B cell (primary cell): ENCODE measurements around the gene ACY1. TPM values are rescaled to one million over a fixed set of nuclear protein-coding genes. Genes with fewer than 3 reads are reported as not detected.

Experiments
- ATAC-seq: fragments of 200-7000 bp; cut with Tn5 transposase; one replicate; pipeline ENCODE4 v1.10.0; 2021; ENCODE audit warnings: low read depth, mild to moderate bottlenecking, moderate number of reproducible peaks, moderate library complexity
- CTCF ChIA-PET: fragments of 350-600 bp; sonication (Branson Sonifier 250); formaldehyde crosslinking; loops from one replicate; lab custom pipeline; 2021; ENCODE audit warnings: antibody characterized with exemption, inconsistent platforms; lab: Charles Lee
- POLR2A ChIA-PET: fragments of 350-600 bp; sonication (Branson Sonifier 250); formaldehyde crosslinking; loops from one replicate; lab custom pipeline; 2021; ENCODE audit warnings: antibody characterized with exemption; lab: Charles Lee
- DNase-seq: peaks from one replicate; pipeline ENCODE4 v3.0.0; 2013
- H2AFZ ChIP-seq: 2 replicates; pipeline ENCODE4 v1.6.1; 2012; ENCODE audit warnings: mild to moderate bottlenecking, low read depth, low read length; ENCODE audit not compliant: insufficient read depth, poor library complexity, severe bottlenecking
- H3K27ac ChIP-seq, 2 donors: 1 replicate in 1 of 2; 2 replicates in 1 of 2; pipeline ENCODE4 v1.5.1; 2012 to 2013; ENCODE audit warnings: low read length in 2 of 2, mild to moderate bottlenecking in 2 of 2, moderate library complexity in 1 of 2
- H3K27me3 ChIP-seq, 4 experiments: fragments of 200-600 bp in 1 of 4; sonication (generic) in 1 of 4; replicated peaks in 1 of 4; 1 replicate in 2 of 4; 2 replicates in 2 of 4; pipeline versions ENCODE4 v1.6.1 to v1.7.0; 2013 to 2016; ENCODE audit warnings: low read length in 3 of 4, mild to moderate bottlenecking in 2 of 4, mixed read lengths in 1 of 4, moderate library complexity in 1 of 4; ENCODE audit not compliant: insufficient read depth in 4 of 4, control insufficient read depth in 3 of 4; ENCODE audit errors: control extremely low read depth in 1 of 4
- H3K36me3 ChIP-seq, 2 experiments: replicated peaks in 1 of 2; 1 replicate in 1 of 2; 2 replicates in 1 of 2; pipeline versions ENCODE4 v1.6.1 to v1.7.1; 2013; ENCODE audit warnings: low read length in 1 of 2; ENCODE audit not compliant: insufficient read depth in 2 of 2, control insufficient read depth in 1 of 2; ENCODE audit errors: control extremely low read depth in 1 of 2, extremely low read depth in 1 of 2
- H3K4me1 ChIP-seq, 2 donors: fragments of 200-600 bp in 1 of 2; sonication (generic) in 1 of 2; 1 replicate in 1 of 2; 2 replicates in 1 of 2; pipeline versions ENCODE4 v1.5.1 to v1.6.1; 2013 to 2017; ENCODE audit warnings: low read length in 2 of 2; ENCODE audit not compliant: control insufficient read depth in 2 of 2, insufficient read depth in 2 of 2
- H3K4me2 ChIP-seq: replicated peaks from 2 replicates; pipeline ENCODE3; 2012; ENCODE audit warnings: mild to moderate bottlenecking, low read depth, low read length; ENCODE audit not compliant: poor library complexity, severe bottlenecking
- H3K4me3 ChIP-seq, 5 experiments: fragments of 200-600 bp in 1 of 5; sonication (generic) in 1 of 5; 1 replicate in 3 of 5; 2 replicates in 2 of 5; pipeline versions ENCODE4 v1.5.1 to v1.7.0; 2011 to 2016; ENCODE audit warnings: low read length in 4 of 5, mild to moderate bottlenecking in 4 of 5, low read depth in 2 of 5, control low read depth in 1 of 5, moderate library complexity in 1 of 5; ENCODE audit not compliant: insufficient read depth in 1 of 5; ENCODE audit errors: control extremely low read depth in 1 of 5, extremely low read depth in 1 of 5
- H3K79me2 ChIP-seq: fragments of 200-600 bp; sonication (generic); one replicate; pipeline ENCODE4 v1.6.0; 2016; ENCODE audit warnings: low read length; ENCODE audit not compliant: control insufficient read depth, insufficient read depth
- H3K9ac ChIP-seq: fragments of 200-600 bp; sonication (generic); 2 replicates; pipeline ENCODE4 v1.6.1; 2017; ENCODE audit warnings: mild to moderate bottlenecking, low read length, moderate library complexity
- H3K9me3 ChIP-seq, 3 donors: one replicate each; pipeline versions ENCODE4 v1.6.1 to v1.7.1; 2013; ENCODE audit warnings: low read length in 2 of 3; ENCODE audit not compliant: control insufficient read depth in 2 of 3, insufficient read depth in 1 of 3; ENCODE audit errors: control extremely low read depth in 1 of 3
- H4K20me1 ChIP-seq: 2 replicates; pipeline ENCODE4 v1.6.0; 2012; ENCODE audit warnings: mild to moderate bottlenecking, low read length; ENCODE audit not compliant: insufficient read depth, control insufficient read depth, poor library complexity, severe bottlenecking
- H3K27ac Mint-ChIP-seq: one replicate; pipeline ENCODE4 v1.8.0; 2021; ENCODE audit warnings: mixed read lengths
- H3K27me3 Mint-ChIP-seq: one replicate; pipeline ENCODE4 v1.8.0; 2021; ENCODE audit warnings: mixed read lengths
- H3K4me1 Mint-ChIP-seq: one replicate; pipeline ENCODE4 v1.8.0; 2021; ENCODE audit warnings: mixed read lengths
- H3K4me3 Mint-ChIP-seq: one replicate; pipeline ENCODE4 v1.8.0; 2021; ENCODE audit warnings: mixed read lengths
- H3K9me3 Mint-ChIP-seq: one replicate; pipeline ENCODE4 v1.8.0; 2022; ENCODE audit warnings: mixed read lengths; ENCODE audit not compliant: insufficient read depth
- CTCF ChIP-seq: fragments of 200-600 bp; IDR thresholded peaks from one replicate; pipeline ENCODE4 v1.8.0; 2022; ENCODE audit warnings: antibody characterized with exemption, mild to moderate bottlenecking
- EZH2 ChIP-seq: IDR thresholded peaks from 2 replicates; pipeline ENCODE4 v1.6.1; 2012; ENCODE audit warnings: borderline replicate concordance, low read depth, mild to moderate bottlenecking, moderate library complexity, low read length; ENCODE audit not compliant: insufficient read depth, poor library complexity, severe bottlenecking
- WGBS: methylation state at CpG from one replicate; pipeline ENCODE4 v1.1.5; 2013; ENCODE audit warnings: missing lambda C conversion rate; ENCODE audit not compliant: insufficient coverage; 5-methylcytosine and 5-hydroxymethylcytosine counted together
- intact Hi-C: fragments of 100-400 bp; cut with micrococcal nuclease; formaldehyde crosslinking; loops from one replicate; pipeline ENCODE4 v1.10.0; 2022
- polyA plus RNA-seq: library from polyadenylated mRNA; depleted of rRNA; stranded (reverse); fragments of >200 nt; gene quantifications from 2 replicates; pipeline ENCODE4 v1.2.3, GENCODE V29; 2012
- total RNA-seq, 2 donors: library from RNA; stranded (reverse); fragments of 120-200 nt in 1 of 2; gene quantifications; 1 replicate in 1 of 2; 2 replicates in 1 of 2; pipeline versions ENCODE4 v1.2.3 to v1.2.4, GENCODE V29; 2013 to 2022

Gene ACY1
- total and polyA plus RNA-seq, 2 donors (not counting 1 experiment from before 2014, with no cell fraction given): 14.6 to 26.2 TPM

DNA sequence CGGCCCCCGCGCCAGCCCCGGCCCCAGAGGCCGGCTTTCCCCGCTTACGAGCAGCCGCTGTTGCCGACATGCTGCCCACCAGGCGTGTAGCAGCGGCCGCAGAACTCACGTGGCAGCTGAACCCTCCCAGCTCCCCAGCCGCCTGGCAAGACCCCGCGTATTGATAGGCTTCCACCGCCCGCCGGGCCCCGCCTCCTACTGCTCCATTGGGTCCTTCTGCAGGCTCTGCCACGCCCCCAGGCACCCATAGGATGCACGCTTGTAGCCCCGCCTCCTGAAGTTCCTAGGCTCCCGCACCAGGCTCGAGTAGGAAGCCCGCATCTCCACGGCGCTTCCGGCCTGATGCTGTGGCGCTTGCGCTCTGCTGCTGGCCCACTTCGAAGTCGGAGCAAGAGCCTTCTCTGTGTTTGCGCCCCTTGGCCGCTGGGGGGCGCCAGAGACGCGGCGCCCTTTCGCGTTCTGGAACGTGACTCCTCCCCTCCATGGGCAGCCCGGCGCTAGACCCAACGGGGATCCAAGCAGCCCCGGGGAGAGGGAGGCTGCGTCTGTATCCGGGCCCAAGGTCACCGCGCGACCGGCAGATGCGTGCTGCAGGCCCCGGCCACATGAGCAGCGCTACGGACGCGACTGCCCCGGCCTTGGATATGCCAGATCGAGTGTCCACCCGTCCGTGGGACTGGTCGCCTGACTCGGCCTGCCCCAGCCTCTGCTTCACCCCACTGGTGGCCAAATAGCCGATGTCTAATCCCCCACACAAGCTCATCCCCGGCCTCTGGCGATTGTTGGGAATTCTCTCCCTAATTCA, 41.3 kb upstream of the ACY1 start, which contains the start of the genes PARP3 and RRP9:
PARP3 (plus strand) TSS at position 566 of the 805 bp plus-strand sequence. CDS start 993 bp downstream, outside the sequence.
RRP9 (minus strand) TSS at position 107 of the 805 bp plus-strand sequence; CDS start at position 70, 37 bp downstream.
- DNase-seq (peak; percentile 100), ATAC-seq (peak; percentile 94)
- Histone ChIP-seq H3K4me1 (peaks cover 22 to 26% of the 10 kb centered on the region in 2 donors), H3K9ac (peak within 1 kb of the TSS; percentile 79), H3K36me3 (peaks cover 0 to 26% of the 10 kb centered on the region in 2 experiments), H4K20me1 (no peaks in the 10 kb centered on the region), H3K4me2 (peak within 1 kb of the TSS; percentile 96), H3K9me3 (no peaks in the 10 kb centered on the region), H3K4me3 (peak within 1 kb of the TSS; percentile 43 to 90 (median 88)), H2AFZ (peak within 1 kb of the TSS; percentile 92), H3K27me3 (no peaks in the 10 kb centered on the region), H3K27ac (peak within 1 kb of the TSS; percentile 72 to 74), H3K79me2 (peaks cover 21% of the 10 kb centered on the region)
- POLR2A ChIA-PET: interaction anchor here (0.6 to 2.5 kb wide), 5 partner anchors 28 to 557 kb away, joined by 3 to 13 read pairs (median 6); partner anchors contain the start of genes ABHD14A, ABHD14B, MANF and RPL29
- intact Hi-C loops: loop anchor here (1.0 to 5.0 kb wide), 8 partner anchors 32 to 555 kb away; partner anchors contain the start of genes ABHD14B, MANF, POC1A and RPL29
- H3K4me3 Mint-ChIP-seq: peak within 1 kb of the TSS; percentile 95
- peak within 1 kb of the TSS; percentile 94 for H3K27ac Mint-ChIP-seq
- no peak for TF ChIP-seq EZH2
- TF ChIP-seq CTCF: peak; percentile 100
- no peaks in the 10 kb centered on the region for H3K9me3 Mint-ChIP-seq
- CTCF ChIA-PET: interaction anchor here (0.7 to 3.4 kb wide), 14 partner anchors 10 to 252 kb away, joined by 3 to 45 read pairs (median 6); partner anchors contain the start of genes ABHD14A, ABHD14B, ACY1 and PCBP4
- no peaks in the 10 kb centered on the region for H3K27me3 Mint-ChIP-seq
- H3K4me1 Mint-ChIP-seq: peaks cover 36% of the 10 kb centered on the region
- WGBS: under 1% methylated on average over 67 of the region's 67 CpGs
